ENCODE data around the gene ERN1.

The ERN1 gene

GRCh38 chr17:64036198-64036922 is 93.6 kb downstream of the ERN1 start:
- no peak for TF ChIP-seq ZFX (IDR thresholded peaks at IDR 0.05)
- TF ChIP-seq, protein P1, sequence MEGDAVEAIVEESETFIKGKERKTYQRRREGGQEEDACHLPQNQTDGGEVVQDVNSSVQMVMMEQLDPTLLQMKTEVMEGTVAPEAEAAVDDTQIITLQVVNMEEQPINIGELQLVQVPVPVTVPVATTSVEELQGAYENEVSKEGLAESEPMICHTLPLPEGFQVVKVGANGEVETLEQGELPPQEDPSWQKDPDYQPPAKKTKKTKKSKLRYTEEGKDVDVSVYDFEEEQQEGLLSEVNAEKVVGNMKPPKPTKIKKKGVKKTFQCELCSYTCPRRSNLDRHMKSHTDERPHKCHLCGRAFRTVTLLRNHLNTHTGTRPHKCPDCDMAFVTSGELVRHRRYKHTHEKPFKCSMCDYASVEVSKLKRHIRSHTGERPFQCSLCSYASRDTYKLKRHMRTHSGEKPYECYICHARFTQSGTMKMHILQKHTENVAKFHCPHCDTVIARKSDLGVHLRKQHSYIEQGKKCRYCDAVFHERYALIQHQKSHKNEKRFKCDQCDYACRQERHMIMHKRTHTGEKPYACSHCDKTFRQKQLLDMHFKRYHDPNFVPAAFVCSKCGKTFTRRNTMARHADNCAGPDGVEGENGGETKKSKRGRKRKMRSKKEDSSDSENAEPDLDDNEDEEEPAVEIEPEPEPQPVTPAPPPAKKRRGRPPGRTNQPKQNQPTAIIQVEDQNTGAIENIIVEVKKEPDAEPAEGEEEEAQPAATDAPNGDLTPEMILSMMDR (conservative IDR thresholded peaks at IDR 0.05): no peak
- no peak overlapping the region for H3K27ac ChIP-seq

- H3K27ac ChIP-seq: no peak overlapping the region
- TF ChIP-seq, protein P1 (conservative IDR thresholded peaks at IDR 0.05): no peak
- no peak for TF ChIP-seq ZFX (IDR thresholded peaks at IDR 0.05)
Observed at GRCh38 chr17:64032081-64032480, 97.9 kb downstream of the ERN1 start.

DNA sequence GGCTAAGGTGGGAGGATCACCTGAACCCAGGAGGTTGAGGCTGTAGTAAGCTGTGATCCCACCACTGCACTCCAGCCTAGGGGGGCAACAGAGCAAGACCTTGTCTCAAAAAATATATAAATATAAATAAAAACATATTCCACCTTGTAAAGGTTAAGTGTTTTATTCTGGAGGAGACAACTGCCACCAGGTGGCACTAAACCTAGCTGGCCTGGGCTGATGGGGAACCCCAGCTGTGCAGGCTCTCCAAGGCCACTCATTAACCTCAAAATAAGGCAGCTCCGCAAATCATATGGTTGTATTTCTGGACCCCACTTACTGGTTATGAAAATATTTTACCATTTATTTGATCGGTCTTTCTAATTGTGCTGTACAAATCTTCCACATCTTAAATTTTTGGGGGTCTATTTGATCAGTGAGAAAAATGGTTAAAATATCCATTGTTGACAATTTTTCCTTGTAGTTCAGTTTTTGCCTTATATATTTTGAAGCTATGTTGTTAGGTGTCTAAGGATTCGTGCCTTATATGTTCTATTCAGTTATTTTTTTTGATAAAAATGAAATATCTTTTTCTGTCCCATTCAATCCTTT is 101.0 kb downstream of the ERN1 start:
- H3K27ac ChIP-seq: no peak overlapping the region
- TF ChIP-seq ZFX (IDR thresholded peaks at IDR 0.05): no peak
- TF ChIP-seq, protein P1 (conservative IDR thresholded peaks at IDR 0.05): peak; percentile 90

DNA sequence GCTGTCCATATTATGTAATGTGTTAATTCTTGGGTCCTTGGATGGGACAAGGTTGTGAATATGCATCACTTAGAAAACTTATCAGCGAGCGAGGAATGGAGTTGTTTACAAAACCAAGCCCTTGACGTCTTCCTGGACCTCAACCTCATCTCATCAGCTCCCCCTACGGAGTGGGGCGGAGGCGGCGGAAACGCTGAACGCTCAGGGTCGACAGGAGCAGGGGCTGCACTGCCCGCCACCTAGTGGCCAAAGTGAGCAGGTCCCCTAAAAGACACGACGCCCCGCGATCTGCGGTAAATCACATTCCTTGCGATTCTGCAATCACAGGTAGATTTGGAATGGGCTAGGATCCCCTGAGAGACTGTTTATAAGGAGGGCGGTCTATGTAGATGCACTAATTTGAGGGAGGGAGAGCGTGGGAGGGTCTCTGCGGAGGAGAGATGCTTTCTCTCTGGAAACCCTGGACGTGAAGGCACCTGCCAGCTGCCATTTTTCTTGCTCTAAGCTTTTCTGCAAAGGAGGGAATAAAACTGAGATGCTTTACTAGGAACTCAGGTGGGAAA is 104.1 kb downstream of the ERN1 start:
- H3K27ac ChIP-seq: no peak overlapping the region
- TF ChIP-seq, protein P1 (conservative IDR thresholded peaks at IDR 0.05): peak; percentile 99
- TF ChIP-seq ZFX (IDR thresholded peaks at IDR 0.05): no peak

- H3K27ac ChIP-seq: no peak overlapping the region
Observed at GRCh38 chr17:64024781-64025731, 104.9 kb downstream of the ERN1 start.

GRCh38 chr17:64024215-64024654 is 105.7 kb downstream of the ERN1 start:
- no peak for TF ChIP-seq ZFX (IDR thresholded peaks at IDR 0.05)
- TF ChIP-seq, protein P1 (conservative IDR thresholded peaks at IDR 0.05): no peak
- no peak overlapping the region for H3K27ac ChIP-seq

More at GRCh38 chr17:64024781-64025731, 104.9 kb downstream of the ERN1 start:
- TF ChIP-seq ZFX (IDR thresholded peaks at IDR 0.05): no peak
- TF ChIP-seq, protein P1 (conservative IDR thresholded peaks at IDR 0.05): no peak
